ENCODE measurements around the gene SLC2A9.

The SLC2A9 gene

GRCh38 chr4:10018818-10019461 is 2.4 kb downstream of the SLC2A9 start:
- peak; percentile 81 for DNase-seq

GRCh38 chr4:10017037-10017893 is 4.0 kb downstream of the SLC2A9 start:
- no peak for DNase-seq

- DNase-seq = no peak
These were observed 5.1 kb downstream of the SLC2A9 start for GRCh38 chr4:10016169-10016568.

- peak; percentile 39 for DNase-seq
These were observed 6.0 kb downstream of the SLC2A9 start for GRCh38 chr4:10015140-10015753.

GRCh38 chr4:10013722-10014121 is 7.6 kb downstream of the SLC2A9 start:
- peak; percentile 46 for DNase-seq

- DNase-seq = no peak
These were observed 9.4 kb downstream of the SLC2A9 start for GRCh38 chr4:10011885-10012284.

GRCh38 chr4:10011277-10011676 is 10.0 kb downstream of the SLC2A9 start:
- DNase-seq = no peak

- DNase-seq = no peak
These were observed 11.3 kb downstream of the SLC2A9 start for GRCh38 chr4:10009861-10010500.

- no peak for DNase-seq
These were observed 12.7 kb downstream of the SLC2A9 start for GRCh38 chr4:10008609-10009005.

- DNase-seq = peak; percentile 14
These were observed 13.3 kb downstream of the SLC2A9 start for GRCh38 chr4:10007793-10008608.

- no peak for DNase-seq
These were observed 13.9 kb downstream of the SLC2A9 start for GRCh38 chr4:10007436-10007740.

- DNase-seq = no peak
These were observed 14.5 kb downstream of the SLC2A9 start for GRCh38 chr4:10006601-10007435.

GRCh38 chr4:10006231-10006600 is 15.1 kb downstream of the SLC2A9 start:
- peak; percentile 50 for DNase-seq

GRCh38 chr4:10005632-10006031 is 15.7 kb downstream of the SLC2A9 start:
- DNase-seq = no peak

GRCh38 chr4:10003666-10004065 is 17.6 kb downstream of the SLC2A9 start:
- no peak for DNase-seq

GRCh38 chr4:10002278-10002677 is 19.0 kb downstream of the SLC2A9 start:
- no peak for DNase-seq

- DNase-seq = no peak
These were observed 19.5 kb downstream of the SLC2A9 start for GRCh38 chr4:10001757-10002156.

- DNase-seq = no peak
These were observed 21.2 kb downstream of the SLC2A9 start for GRCh38 chr4:9999956-10000561.

- DNase-seq = no peak
These were observed 23.4 kb downstream of the SLC2A9 start for GRCh38 chr4:9997886-9998285.

GRCh38 chr4:9996319-9997110 is 24.8 kb downstream of the SLC2A9 start:
- no peak for DNase-seq

Measured in NCI-H345 (cell line).